ENCODE data around the gene CSTF1.
"Not testable (repeated sequence)": the region's sequence is repeated elsewhere in the genome, so short reads cannot be mapped to it uniquely, and the experiment has no call there.

The CSTF1 gene

GRCh38 chr20:56411287-56411686, 18.8 kb downstream of the CSTF1 start:
- DNase-seq: not testable (repeated sequence)

- no peak for DNase-seq
These were observed 19.5 kb downstream of the CSTF1 start, which contains the start of gene CASS4 for GRCh38 chr20:56411759-56412472. Gene CASS4 (plus strand): TSS chr20:56412260. CDS start chr20:56412459, 199 bp downstream.

- peak; percentile 28 for DNase-seq
These were observed 20.0 kb downstream of the CSTF1 start for GRCh38 chr20:56412473-56412790.

DNA sequence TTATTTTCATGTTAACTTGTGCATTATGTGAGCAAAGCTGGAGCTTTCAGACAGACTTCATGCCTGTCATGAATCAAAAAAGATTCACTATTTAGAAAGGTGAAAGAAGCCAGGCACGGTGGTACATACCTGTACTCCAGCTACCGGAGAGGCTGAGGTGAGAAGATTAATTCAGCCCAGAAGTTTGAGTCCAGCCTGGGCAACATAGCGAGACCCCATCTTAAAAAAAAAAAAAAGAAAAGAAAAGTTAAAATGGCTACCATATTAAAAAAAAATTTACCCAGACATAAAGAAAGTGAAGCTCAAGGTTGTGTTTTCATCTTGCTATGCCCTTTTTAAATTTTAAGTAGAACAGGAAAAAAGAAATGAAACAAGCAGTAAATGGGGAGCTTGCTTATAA, 20.5 kb downstream of the CSTF1 start:
- no peak for DNase-seq

DNA sequence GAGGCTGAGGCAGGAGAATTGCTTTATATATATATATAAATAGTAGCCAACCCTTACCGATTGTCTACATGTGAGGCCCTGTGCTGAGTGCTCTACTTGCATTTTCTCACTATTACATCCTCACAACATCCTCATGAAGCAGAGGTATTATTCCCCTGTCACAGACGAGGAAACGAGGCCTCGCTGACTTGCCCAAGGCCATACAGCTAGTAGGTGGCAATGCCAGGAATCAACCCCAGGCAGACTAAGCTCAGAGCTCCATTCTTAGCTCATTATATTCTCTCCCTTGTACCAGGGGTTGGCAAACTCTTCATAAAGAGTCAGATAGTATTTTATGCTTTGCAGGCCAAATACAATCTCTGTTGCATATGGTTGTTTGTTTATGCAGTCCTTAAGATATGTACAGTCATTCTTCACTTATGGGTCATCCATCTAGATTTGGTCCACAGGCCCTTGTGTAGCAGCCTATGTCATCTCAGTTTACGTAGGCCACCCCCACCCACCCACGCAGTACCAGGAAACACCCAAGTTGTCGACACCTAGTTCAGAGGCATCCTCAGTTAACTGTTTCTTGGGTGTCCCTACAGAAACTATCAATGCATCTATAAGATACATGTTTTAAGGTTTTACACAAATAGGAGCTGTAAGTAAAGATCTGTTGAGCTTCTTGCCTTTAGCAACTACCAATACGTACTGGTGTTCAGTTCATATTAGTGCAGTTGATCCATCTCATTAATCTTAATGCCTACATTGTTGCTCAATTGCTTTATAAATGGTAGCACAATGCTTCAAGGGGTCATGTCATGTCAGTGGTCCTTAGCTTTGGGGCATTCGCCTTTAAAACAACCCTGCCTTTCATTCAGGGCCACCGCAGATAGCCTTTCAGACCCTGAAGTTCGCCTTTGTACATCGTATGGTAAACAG, 22.7 kb downstream of the CSTF1 start:
- DNase-seq: peak; percentile 63

DNA sequence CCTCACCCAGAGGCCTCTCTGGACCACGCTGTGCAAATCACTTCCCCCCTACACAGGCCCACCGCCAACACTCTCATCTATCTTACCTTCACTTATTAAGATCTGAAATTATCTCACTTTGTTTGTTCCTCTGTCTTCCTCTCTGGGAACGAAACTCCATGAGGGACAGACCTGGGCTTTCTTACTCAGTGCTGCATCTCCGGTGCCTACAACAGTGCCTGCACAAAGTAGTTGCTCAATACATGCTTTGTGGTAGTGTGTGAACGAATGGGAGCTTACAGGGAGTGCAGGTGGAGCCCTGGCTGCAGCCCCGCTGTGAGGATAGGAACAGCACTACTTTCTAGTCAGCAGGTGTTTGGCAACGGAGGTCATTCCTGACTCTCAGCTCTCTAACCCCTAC, 25.0 kb downstream of the CSTF1 start:
- no peak for DNase-seq

DNA sequence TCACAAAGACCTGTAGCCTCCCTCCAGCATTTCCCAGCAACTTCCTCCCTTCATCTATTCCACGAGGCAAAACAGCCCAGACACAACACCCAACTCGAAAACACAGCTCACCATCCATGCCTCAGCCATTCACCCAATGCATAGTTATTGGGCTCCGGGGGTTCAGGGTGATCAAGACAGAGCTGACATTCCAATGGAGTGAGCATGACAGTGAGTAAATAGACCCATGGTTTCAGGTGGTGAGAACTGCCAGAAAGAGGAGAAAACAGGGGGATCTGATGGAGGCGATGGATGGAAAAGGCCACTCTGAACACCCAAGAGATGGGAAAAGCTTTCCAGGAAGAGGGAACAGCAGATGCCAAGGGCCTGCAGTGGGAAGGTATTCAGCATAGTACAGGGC, 25.5 kb downstream of the CSTF1 start:
- no peak for DNase-seq

DNA sequence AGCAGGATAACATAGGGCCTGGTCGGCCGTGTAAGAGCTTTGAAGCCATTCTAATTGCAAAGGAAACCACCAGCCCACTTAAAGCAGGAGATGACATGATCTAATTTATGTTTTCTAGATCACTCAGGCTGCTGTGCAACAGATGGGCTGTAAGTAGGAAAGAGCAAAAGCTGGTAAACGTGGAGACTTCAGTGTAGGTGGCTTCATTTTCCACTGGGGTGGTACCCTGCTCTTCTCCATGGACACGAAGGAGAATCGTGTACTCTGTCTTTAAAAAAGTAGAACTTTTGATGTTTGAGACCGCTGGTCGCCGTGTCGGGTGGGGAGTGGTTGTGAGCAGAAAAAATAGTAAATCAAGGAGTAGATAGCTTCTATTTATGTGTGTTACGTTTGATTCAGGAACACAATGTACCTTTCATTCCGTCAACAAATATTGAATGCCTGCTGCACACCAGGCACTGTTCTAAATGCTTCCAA, 26.0 kb downstream of the CSTF1 start:
- no peak for DNase-seq

- DNase-seq: no peak
These were observed 27.6 kb downstream of the CSTF1 start for GRCh38 chr20:56420028-56420427.

- no peak for DNase-seq
These were observed 28.7 kb downstream of the CSTF1 start for GRCh38 chr20:56420940-56421688.

DNA sequence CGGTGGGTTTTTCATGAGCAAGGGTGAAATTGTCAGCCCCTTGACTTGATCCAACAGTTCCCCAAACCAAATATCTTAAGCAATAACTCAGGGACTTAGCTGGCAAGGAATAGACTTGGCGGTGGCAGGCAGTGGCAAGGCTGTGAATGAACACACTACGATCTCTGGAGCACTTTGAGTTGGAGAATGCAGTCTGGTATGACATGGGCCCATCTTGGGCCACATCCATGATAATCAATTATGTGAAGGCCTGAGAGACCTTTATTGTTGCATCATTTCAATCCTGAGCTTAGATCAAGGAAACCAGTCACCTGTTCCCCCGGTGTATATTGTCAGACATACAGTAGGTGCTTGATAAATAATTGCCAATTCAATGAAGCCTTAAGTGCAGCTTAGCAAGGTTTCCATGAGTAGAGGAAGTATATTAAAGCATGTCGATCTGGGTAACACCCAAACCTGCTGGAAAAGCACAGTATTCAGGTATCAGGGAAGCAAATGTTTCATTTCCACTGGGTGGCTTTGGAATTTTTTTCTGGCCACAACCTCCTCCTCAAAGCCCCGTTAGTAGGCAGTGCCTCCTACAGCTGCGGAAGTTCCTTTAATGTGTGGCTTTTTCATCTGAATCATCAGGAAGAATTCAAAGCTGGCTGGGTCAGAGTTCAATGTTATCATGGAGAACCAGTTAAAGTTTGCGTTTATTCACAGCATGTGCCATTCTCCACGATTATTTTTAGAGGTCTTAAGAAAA, 29.8 kb downstream of the CSTF1 start:
- no peak for DNase-seq

- DNase-seq: no peak
These were observed 30.4 kb downstream of the CSTF1 start for GRCh38 chr20:56422824-56423189.

GRCh38 chr20:56423211-56423610, 30.8 kb downstream of the CSTF1 start:
- DNase-seq: no peak

GRCh38 chr20:56423886-56424285, 31.4 kb downstream of the CSTF1 start:
- no peak for DNase-seq

DNA sequence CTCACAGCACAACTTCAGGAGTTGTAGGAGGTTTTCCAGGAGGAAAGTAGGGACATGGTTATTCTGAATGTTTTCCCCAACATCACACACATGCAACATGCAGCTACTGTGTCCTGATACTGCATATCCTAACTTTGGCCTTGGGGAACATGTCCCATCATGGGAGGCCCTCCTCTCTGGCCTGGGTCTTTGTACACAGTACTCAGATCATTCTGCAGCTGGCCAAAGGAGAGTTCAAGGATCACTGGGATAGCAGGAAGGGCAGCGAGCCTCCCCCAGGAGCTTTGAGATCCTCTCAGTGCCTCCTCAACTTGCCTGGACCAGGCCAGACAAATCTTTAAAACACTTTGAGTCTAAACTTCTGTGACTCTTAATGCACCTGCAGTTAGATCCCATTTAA, 32.5 kb downstream of the CSTF1 start:
- DNase-seq: no peak

GRCh38 chr20:56426026-56426425, 33.6 kb downstream of the CSTF1 start:
- no peak for DNase-seq

DNA sequence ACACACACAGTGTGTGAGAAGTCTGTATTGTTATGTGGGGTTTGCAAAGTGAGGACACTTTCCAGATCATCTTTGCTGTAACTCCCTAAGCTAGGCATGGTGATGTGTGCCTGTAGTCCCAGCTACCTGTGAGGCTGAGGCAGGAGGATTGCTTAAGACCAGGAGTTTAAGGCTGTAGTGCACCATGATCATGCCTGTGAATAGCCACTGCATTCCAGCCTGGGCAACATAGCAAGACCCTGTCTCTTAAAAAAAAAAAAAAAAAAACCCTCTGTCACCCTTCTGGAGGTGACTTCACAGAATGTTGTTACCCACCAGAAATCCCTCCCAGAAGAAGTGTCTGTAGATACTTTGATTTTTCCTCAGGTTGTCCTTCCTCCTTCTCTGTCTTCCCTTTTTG, 34.5 kb downstream of the CSTF1 start:
- DNase-seq: no peak

DNA sequence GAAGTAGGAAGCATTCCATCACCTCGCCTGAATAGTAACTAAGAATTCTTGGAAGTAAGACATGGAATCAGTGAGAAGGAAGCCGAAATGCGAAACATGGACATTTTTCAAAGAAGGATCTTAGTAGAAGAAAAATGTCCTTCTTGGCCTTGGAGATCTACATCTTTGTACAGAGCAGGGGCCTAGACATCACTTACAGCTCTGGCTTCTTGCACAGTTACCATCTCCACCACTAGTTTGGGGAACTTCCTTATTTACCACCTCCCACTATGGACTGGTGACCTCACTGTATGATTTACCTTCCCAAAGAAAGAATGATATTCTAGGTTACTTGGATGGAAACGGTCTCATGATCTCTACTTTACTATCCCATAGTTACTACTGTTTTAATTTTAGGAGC, 35.4 kb downstream of the CSTF1 start:
- DNase-seq: no peak

- DNase-seq: no peak
These were observed 36.0 kb downstream of the CSTF1 start for GRCh38 chr20:56428410-56428809.

DNA sequence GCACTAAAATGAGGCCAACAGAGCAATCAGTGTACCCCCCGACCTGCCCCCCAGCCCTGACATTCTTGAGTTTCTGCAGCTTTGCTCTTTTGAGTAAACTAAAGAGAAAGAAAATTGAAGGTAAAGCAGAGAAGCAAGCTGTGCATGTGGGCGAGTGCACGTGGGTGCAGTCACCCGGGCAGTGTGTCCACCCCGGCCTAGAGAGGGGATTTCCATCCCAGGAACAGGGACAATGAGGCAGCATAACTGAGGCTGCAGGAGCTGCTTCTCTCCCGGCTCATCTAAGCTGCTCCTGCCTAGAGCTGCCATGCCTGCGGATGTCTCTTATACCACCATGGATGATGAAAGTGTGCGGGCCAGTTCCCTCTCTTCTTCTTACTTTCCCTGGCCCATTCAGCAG, 36.4 kb downstream of the CSTF1 start:
- no peak for DNase-seq

DNA sequence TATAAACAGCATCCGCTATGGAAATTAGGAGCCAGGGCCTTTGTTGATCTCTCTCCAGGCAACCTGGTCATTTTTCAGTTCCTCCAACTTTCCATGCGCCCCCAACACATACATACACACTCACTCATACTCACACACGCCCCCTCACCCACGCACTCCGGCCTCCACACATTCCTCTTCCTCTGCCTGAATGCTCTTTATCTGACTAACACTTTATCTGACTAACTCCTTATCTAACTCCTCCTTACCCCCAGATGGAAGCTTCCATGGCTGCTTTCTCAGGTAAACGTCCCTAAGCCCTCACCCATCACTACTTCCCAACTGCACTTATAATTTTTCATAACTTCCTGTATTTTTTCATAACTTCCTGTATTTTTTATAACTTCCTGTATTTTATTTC, 37.1 kb downstream of the CSTF1 start:
- DNase-seq: peak; percentile 59

DNA sequence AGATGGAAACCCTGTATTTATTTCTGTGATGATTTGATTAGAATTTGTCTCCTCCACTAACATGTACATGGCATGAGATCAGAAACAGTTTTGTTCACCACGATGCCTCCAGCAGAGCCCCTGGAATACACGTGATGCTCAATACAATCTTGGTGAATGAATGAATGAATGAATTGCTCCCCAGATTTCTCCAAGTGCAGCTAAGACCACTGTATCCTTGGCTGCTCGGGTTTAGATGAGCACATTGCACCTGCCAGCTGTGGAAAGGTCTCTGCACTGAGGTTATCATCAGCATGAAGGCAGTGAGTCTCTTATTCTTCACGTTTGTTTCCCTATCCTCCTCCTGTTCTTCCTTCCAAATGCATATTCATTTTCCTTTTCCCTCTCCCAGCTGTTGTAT, 37.5 kb downstream of the CSTF1 start:
- DNase-seq: no peak

- no peak for DNase-seq
These were observed 38.0 kb downstream of the CSTF1 start for GRCh38 chr20:56430461-56430860.
